HepG2 (cell line): ENCODE results near the gene KIN. TPM values are rescaled to one million over a fixed set of nuclear protein-coding genes. Genes with fewer than 3 reads are reported as not detected.
A peak's percentile ranks its signal among the peaks of the same experiment; 100 is the strongest.

Source experiments
- ARID2 ChIP-seq: sonication (generic); formaldehyde crosslinking; IDR thresholded peaks from 2 replicates; pipeline ENCODE4 v1.8.1; 2022; ENCODE audit warnings: mild to moderate bottlenecking, missing genetic modification reagents, borderline replicate concordance
- ATF7-NPFF ChIP-seq: sonication (generic); formaldehyde crosslinking; IDR thresholded peaks from 2 replicates; pipeline ENCODE4 v1.8.1; 2023; ENCODE audit warnings: mild to moderate bottlenecking, low read depth, missing genetic modification reagents, moderate library complexity
- FOXA1 ChIP-seq, 2 experiments: fragments of 450-650 bp in 1 of 2; sonication (generic) in 1 of 2; formaldehyde crosslinking in 1 of 2; IDR thresholded peaks; 2 replicates each; pipeline versions ENCODE4 v1.4.0 to v1.6.1; 2016 to 2020; ENCODE audit warnings: missing genetic modification reagents in 1 of 2
- NFKB2 ChIP-seq: sonication (generic); formaldehyde crosslinking; IDR thresholded peaks from 2 replicates; pipeline ENCODE4 v1.4.0; 2020; ENCODE audit warnings: missing genetic modification reagents, borderline replicate concordance
- ZNF546 ChIP-seq: sonication (generic); formaldehyde crosslinking; conservative IDR thresholded peaks from 2 replicates; pipeline ENCODE4 v1.8.1; 2023; ENCODE audit warnings: mild to moderate bottlenecking, missing genetic modification reagents
- polyA plus RNA-seq, 8 experiments: library from polyadenylated mRNA; depleted of rRNA in 3 of 8; stranded (reverse) in 7 of 8; unstranded in 1 of 8; fragments of >200 nt; fragmentation: Illumina TruSeq in 4 of 8; extraction: Trizol in 4 of 8; gene quantifications; 2 replicates each; pipeline versions ENCODE4 v1.2.1 to v1.2.3, GENCODE V29; 2011 to 2016; ENCODE audit warnings: low read depth in 4 of 8, missing spikeins in 1 of 8, mixed read lengths in 1 of 8; ENCODE audit not compliant: insufficient read depth in 1 of 8
- total RNA-seq, 5 experiments: library from RNA; depleted of rRNA; stranded (reverse); fragments of >200 nt; fragmentation: Illumina TruSeq; extraction: Trizol; gene quantifications; 2 replicates each; pipeline ENCODE4 v1.2.3, GENCODE V29; 2016; ENCODE audit warnings: low read depth in 1 of 5
- TF ChIP-seq, protein P1 (sequence below): sonication (generic); formaldehyde crosslinking; IDR thresholded peaks from 2 replicates; pipeline ENCODE4 v1.8.1; 2022; ENCODE audit warnings: mild to moderate bottlenecking, missing genetic modification reagents
- TF ChIP-seq, protein P2 (sequence below): sonication (generic); formaldehyde crosslinking; IDR thresholded peaks from 2 replicates; pipeline ENCODE4 v1.4.0; 2020; ENCODE audit warnings: missing genetic modification reagents
- TF ChIP-seq, protein P3 (sequence below): sonication (generic); formaldehyde crosslinking; IDR thresholded peaks from one replicate; pipeline ENCODE4 v1.5.1; 2020; ENCODE audit warnings: mild to moderate bottlenecking, missing genetic modification reagents; ENCODE audit errors: not compliant biosample characterization
- TF ChIP-seq, protein P4 (sequence below): sonication (generic); formaldehyde crosslinking; IDR thresholded peaks from 2 replicates; pipeline ENCODE4 v1.5.0; 2020; ENCODE audit warnings: mild to moderate bottlenecking, missing genetic modification reagents, borderline replicate concordance
- TF ChIP-seq, protein P5 (sequence below): sonication (generic); formaldehyde crosslinking; IDR thresholded peaks from 2 replicates; pipeline ENCODE4 v1.4.0; 2020; ENCODE audit warnings: mild to moderate bottlenecking, missing genetic modification reagents

KIN gene
- total and polyA plus RNA-seq, 2 of the 13 experiments (the other 11 are each of a cell fraction or from before 2014, with no cell fraction given), result 4.9 to 23.2 TPM

DNA sequence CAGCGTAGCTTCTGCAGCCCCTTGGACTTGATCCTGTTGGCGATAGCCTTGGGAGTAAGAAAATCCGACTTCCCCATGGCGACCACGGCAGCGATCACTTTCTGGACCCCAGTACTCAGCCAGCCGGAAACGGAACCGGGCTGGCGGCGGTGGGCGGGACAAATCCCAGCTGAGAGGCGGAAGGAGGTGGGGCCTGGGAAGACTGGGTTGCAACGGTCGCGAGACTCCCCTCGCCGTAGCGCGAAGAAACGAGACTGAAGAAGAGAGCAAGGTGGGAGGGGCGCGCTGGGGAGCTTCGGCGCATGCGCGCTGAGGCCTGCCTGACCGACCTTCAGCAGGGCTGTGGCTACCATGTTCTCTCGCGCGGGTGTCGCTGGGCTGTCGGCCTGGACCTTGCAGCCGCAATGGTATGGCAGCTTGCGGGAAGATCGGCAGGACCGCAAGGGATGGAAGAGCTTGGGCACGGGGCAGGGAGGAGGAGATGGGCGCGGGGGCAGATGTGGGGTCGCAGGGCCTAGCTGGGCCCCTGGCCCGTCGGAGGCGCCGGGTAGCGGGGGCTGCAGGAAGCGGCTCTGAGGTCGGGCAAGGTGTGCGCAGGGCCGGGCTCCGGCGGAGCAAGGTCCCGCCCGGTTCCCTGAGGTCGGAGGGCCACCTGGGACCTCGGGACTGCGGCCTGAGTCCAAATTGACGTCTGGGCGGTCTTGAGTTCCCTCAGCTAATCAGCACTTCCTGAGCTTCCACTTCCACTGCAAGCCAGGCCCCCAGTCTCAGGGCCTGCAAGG, at the start of gene KIN, which contains the start of gene ATP5F1C (continued):
- TF ChIP-seq, protein P1, sequence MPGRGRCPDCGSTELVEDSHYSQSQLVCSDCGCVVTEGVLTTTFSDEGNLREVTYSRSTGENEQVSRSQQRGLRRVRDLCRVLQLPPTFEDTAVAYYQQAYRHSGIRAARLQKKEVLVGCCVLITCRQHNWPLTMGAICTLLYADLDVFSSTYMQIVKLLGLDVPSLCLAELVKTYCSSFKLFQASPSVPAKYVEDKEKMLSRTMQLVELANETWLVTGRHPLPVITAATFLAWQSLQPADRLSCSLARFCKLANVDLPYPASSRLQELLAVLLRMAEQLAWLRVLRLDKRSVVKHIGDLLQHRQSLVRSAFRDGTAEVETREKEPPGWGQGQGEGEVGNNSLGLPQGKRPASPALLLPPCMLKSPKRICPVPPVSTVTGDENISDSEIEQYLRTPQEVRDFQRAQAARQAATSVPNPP (CRISPR knock-in tag), result no peak
- TF ChIP-seq NFKB2 (CRISPR knock-in tag) (peak; percentile 89), ATF7-NPFF (peak; percentile 71), FOXA1 (IDR thresholded peaks at IDR 0.05) (no peak), FOXA1 (CRISPR knock-in tag; IDR thresholded peaks at IDR 0.05) (no peak), ARID2 (peak; percentile 20; the same call in 1 of the 2 replicates), ZNF546 (CRISPR knock-in tag) (peak; percentile 56; the same call in 1 of the 2 replicates)
- TF ChIP-seq, protein P2, sequence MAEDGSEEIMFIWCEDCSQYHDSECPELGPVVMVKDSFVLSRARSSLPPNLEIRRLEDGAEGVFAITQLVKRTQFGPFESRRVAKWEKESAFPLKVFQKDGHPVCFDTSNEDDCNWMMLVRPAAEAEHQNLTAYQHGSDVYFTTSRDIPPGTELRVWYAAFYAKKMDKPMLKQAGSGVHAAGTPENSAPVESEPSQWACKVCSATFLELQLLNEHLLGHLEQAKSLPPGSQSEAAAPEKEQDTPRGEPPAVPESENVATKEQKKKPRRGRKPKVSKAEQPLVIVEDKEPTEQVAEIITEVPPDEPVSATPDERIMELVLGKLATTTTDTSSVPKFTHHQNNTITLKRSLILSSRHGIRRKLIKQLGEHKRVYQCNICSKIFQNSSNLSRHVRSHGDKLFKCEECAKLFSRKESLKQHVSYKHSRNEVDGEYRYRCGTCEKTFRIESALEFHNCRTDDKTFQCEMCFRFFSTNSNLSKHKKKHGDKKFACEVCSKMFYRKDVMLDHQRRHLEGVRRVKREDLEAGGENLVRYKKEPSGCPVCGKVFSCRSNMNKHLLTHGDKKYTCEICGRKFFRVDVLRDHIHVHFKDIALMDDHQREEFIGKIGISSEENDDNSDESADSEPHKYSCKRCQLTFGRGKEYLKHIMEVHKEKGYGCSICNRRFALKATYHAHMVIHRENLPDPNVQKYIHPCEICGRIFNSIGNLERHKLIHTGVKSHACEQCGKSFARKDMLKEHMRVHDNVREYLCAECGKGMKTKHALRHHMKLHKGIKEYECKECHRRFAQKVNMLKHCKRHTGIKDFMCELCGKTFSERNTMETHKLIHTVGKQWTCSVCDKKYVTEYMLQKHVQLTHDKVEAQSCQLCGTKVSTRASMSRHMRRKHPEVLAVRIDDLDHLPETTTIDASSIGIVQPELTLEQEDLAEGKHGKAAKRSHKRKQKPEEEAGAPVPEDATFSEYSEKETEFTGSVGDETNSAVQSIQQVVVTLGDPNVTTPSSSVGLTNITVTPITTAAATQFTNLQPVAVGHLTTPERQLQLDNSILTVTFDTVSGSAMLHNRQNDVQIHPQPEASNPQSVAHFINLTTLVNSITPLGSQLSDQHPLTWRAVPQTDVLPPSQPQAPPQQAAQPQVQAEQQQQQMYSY (CRISPR knock-in tag), result no peak
- TF ChIP-seq, protein P3, sequence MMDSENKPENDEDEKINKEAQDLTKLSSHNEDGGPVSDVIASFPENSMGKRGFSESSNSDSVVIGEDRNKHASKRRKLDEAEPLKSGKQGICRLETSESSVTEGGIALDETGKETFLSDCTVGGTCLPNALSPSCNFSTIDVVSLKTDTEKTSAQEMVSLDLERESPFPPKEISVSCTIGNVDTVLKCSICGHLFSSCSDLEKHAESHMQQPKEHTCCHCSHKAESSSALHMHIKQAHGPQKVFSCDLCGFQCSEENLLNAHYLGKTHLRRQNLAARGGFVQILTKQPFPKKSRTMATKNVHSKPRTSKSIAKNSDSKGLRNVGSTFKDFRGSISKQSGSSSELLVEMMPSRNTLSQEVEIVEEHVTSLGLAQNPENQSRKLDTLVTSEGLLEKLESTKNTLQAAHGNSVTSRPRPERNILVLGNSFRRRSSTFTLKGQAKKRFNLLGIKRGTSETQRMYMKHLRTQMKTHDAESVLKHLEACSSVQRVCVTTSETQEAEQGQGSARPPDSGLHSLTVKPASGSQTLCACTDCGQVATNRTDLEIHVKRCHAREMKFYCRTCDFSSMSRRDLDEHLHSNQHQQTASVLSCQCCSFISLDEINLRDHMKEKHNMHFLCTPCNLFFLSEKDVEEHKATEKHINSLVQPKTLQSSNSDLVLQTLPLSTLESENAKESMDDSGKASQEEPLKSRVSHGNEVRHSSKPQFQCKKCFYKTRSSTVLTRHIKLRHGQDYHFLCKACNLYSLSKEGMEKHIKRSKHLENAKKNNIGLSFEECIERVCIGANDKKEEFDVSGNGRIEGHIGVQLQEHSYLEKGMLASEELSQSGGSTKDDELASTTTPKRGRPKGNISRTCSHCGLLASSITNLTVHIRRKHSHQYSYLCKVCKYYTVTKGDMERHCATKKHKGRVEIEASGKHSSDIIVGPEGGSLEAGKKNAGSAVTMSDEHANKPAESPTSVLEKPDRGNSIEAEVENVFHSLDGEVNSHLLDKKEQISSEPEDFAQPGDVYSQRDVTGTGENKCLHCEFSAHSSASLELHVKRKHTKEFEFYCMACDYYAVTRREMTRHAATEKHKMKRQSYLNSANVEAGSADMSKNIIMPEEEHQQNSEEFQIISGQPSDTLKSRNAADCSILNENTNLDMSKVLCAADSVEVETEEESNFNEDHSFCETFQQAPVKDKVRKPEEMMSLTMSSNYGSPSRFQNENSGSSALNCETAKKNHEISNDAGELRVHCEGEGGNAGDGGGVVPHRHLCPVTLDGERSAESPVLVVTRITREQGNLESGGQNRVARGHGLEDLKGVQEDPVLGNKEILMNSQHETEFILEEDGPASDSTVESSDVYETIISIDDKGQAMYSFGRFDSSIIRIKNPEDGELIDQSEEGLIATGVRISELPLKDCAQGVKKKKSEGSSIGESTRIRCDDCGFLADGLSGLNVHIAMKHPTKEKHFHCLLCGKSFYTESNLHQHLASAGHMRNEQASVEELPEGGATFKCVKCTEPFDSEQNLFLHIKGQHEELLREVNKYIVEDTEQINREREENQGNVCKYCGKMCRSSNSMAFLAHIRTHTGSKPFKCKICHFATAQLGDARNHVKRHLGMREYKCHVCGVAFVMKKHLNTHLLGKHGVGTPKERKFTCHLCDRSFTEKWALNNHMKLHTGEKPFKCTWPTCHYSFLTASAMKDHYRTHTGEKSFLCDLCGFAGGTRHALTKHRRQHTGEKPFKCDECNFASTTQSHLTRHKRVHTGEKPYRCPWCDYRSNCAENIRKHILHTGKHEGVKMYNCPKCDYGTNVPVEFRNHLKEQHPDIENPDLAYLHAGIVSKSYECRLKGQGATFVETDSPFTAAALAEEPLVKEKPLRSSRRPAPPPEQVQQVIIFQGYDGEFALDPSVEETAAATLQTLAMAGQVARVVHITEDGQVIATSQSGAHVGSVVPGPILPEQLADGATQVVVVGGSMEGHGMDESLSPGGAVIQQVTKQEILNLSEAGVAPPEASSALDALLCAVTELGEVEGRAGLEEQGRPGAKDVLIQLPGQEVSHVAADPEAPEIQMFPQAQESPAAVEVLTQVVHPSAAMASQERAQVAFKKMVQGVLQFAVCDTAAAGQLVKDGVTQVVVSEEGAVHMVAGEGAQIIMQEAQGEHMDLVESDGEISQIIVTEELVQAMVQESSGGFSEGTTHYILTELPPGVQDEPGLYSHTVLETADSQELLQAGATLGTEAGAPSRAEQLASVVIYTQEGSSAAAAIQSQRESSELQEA (CRISPR knock-in tag), result peak; percentile 88
- TF ChIP-seq, protein P4, sequence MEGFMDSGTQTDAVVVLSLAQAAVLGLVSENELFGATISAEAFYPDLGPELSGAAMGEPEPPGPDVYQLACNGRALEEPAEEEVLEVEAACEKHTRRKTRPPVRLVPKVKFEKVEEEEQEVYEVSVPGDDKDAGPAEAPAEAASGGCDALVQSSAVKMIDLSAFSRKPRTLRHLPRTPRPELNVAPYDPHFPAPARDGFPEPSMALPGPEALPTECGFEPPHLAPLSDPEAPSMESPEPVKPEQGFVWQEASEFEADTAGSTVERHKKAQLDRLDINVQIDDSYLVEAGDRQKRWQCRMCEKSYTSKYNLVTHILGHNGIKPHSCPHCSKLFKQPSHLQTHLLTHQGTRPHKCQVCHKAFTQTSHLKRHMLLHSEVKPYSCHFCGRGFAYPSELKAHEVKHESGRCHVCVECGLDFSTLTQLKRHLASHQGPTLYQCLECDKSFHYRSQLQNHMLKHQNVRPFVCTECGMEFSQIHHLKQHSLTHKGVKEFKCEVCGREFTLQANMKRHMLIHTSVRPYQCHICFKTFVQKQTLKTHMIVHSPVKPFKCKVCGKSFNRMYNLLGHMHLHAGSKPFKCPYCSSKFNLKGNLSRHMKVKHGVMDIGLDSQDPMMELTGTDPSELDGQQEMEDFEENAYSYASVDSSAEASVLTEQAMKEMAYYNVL (CRISPR knock-in tag), result peak; percentile 39; the same call in 1 of the 2 replicates
- TF ChIP-seq, protein P5, sequence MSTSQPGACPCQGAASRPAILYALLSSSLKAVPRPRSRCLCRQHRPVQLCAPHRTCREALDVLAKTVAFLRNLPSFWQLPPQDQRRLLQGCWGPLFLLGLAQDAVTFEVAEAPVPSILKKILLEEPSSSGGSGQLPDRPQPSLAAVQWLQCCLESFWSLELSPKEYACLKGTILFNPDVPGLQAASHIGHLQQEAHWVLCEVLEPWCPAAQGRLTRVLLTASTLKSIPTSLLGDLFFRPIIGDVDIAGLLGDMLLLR, result peak; percentile 89
